GM19468 (cell line): ENCODE measurements around the gene MFSD2B.
"Not testable (repeated sequence)": the region's sequence is repeated elsewhere in the genome, so short reads cannot be mapped to it uniquely, and the experiment has no call there.

Experiments
- ATAC-seq: cut with Tn5 transposase; IDR thresholded peaks from one replicate; pipeline ENCODE4 v1.9.1; 2021; ENCODE audit warnings: mild to moderate bottlenecking, moderate library complexity, moderate number of reproducible peaks; ENCODE audit not compliant: unreplicated experiment; ENCODE audit errors: extremely low read depth

MFSD2B gene

DNA sequence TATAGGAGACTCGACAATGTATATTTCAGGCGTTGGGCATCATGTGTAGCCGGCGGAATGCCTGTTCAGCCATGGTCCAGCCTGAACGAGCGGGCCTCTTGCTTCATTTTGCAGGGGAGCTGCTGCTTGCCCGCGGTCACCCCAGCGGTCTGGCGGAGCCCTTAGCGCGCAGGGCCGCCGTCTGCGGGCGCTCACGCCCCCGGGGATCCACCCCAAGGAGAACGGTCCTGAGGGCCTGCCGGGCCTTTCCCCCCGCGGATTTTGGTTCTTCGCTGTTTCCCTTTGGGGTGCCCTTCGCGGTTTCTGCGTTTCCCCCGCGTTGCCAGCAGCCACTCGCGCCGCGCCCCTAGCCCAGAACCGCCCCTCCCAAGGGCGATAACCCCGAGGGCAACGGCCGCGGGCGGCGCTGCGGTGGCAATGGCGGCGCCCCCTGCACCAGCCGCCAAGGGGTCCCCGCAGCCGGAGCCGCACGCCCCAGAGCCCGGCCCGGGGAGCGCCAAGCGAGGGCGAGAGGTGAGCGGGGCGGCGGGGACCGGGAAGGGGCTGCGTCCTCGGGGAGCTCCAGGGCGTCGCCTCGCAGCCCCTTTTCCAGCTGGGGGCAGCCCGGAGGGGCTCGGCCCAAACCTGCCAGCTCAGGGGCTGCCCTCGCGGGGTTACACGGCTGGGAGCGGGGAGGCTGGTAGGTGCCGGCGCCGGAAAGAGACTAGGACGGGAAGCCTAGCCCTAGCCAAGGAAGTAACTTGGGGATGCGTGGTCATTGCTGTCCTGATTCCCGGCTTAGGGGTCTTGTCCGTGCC, at the start of gene MFSD2B:
Gene MFSD2B (plus strand): TSS at position 406 of the 797 bp plus-strand sequence. CDS start 12 bp downstream, at position 418.
- no peak for ATAC-seq

DNA sequence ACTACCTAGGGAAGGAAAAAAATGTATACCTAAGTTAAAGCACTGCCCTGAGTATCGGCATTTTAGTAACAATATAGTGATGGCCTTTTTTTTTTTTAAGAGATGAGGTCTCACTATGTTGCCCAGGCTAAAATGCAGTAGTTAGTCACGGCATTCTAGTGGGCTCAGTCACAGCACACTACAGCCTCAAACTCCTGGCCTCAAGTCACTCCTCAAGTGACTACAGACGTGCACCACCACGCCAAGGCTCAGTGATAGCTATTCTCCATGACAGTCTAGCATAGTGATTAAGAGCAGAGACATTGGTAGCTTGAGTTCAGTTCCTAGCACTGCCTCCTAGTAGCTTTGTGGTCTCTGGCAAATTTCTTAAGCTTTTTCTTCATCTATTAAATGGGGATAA, 42.0 kb upstream of the MFSD2B start:
- no peak for ATAC-seq

GRCh38 chr2:23976883-23977282, 33.0 kb upstream of the MFSD2B start:
- no peak for ATAC-seq

DNA sequence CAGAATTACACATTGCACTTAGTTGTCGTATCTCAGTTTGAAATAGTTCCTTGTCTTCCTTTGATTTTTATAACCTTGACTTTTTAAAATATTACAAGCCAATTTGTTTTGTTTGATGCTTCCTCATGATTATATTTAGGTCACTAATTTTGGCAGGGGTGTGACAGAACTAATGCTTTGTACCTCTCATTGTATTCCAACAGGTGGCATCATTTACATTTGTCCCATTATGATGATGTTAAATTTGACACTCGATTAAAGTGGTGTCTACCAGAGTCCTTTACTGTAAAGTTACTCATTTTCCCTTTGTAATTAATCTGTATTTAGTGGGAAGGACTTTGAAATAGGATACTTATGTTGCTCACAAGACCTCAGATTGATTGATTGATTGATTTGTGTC, 21.5 kb upstream of the MFSD2B start:
- ATAC-seq, result no peak

- no peak for ATAC-seq
Measured at GRCh38 chr2:23992931-23993330, 17.0 kb upstream of the MFSD2B start.

DNA sequence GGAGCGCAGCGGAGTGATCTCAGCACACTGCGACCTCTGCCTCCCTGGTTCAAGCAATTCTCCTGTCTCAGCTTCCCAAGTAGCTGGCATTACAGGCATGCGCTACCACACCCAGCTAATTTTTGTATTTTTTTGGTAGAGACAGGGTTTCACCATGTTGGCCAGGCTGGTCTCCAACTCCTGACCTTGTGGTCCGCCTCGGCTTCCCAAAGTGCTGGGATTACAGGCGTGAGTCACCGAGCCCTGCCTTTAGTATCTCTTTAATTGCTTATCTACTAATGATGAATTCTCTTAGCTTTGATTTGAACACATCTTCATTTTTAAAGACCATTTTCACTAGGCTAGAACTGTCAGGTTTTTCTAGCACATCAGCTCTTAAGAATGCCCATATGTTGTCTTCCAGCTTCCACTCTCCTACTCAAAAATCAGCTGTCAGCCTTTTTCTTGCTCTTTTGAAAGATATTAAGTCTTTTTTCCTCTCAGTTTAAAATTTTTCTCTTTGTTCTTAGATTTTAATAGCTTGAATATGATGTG, 16.1 kb upstream of the MFSD2B start:
- ATAC-seq, result no peak

DNA sequence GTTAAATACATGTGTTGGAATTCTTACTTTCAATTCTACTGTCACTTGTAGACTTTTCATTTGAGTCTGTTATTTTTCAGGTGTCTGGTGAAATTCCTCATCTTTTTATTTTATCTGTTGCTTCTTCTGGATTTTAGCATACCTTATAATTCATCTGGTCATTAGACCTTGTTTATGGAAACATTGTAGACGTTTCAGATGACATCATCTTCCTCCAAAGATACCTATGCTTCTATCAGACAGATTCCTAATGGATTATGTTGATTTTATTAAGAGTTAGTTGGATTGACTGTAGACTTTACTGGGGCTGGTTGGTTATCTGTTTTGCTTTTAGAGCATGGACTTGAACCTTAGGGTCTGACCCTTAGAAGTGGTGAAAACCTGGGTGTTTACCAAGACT, 15.3 kb upstream of the MFSD2B start:
- no peak for ATAC-seq

- no peak for ATAC-seq
Measured at GRCh38 chr2:24007693-24008092, 2.2 kb upstream of the MFSD2B start.

DNA sequence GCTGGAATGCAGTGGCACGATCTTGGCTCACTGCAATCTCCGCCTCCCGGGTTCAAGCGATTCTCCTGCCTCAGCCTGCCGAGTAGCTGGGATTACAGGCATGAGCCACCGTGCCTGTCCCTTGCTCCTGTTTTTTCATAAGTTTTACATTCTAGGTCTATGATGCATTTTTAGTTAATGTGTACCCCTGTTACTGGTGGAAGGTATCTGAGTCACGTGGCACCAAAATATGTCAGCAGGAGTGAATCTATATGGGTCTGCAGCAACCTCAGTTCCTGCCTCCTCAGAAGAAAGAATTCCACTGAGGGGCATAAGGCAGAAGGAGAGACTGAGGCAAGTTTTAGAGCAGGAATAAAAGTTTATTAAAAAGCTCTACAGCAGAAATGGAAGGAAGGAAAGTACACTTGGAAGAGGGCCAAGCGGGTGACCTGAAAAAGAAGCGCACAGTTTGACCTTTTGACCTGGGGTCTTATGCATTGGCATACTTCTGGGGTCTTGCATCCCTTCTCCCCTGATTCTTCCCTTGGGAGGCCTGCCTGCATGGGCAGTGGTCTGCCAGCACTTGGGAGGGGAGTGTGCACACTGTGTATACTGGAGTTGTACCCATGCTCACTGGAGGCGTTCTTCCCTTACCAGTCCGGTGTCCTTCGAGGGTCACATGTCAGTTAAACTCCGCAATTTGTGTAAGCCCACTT, 1.1 kb upstream of the MFSD2B start:
- ATAC-seq, result no peak

DNA sequence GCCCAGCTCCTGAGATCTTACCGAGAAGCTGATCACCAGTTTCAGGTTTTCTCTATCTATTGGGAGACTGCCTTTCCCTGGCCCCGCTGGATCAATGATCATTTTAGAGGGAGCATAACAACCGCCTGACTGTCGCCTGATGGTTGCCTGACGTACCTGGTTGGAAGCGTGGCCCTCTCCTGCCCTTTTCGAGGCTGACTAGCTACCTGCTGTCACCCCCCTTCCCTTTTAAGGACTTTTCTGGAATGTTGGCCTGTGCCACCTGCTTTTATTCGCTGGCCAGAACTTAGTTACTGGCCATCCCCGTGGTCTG, 562 bp upstream of the MFSD2B start:
- ATAC-seq, result no peak

DNA sequence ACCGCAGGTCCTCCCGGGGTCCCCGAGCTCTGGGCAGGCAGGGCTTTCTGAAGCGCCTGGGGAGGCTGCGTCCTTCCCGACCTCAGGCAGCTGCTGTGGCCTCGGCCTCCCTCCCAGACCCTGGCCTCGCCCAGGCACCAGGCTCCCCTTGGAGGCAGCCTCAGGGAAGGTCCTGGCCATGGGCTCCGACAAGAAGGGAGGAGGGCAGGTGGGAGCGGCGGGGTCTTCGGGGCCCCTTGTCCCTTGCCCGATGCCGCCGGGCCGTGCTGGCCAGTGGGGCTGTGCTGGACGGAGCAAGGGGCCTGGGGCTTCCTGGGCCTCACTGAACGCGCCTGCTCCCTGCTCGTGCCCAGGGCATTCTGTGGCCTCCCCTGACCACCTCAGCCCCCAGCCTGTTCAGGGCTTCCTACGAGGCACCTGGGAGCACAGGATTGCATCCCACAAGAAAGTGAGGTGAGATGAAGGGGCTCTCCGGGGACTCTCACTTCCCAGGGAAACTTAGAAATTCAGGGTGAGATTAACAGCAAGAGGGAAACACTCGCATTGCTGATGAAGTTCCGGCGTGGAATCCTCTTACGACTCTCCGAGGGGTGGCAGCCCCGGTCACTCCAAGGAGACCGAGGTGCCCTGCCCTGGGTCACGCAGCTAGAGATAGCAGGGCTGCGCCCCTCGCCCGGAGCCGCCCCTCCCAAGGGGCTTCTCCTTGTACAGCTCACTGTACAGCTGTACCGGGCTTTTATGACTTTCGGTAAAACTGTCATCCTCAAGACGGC, 778 bp downstream of the MFSD2B start:
- ATAC-seq, result no peak

- no peak for ATAC-seq
Measured at GRCh38 chr2:24011250-24012104, 1.6 kb downstream of the MFSD2B start.

GRCh38 chr2:24012521-24013188, 2.8 kb downstream of the MFSD2B start:
- no peak for ATAC-seq

DNA sequence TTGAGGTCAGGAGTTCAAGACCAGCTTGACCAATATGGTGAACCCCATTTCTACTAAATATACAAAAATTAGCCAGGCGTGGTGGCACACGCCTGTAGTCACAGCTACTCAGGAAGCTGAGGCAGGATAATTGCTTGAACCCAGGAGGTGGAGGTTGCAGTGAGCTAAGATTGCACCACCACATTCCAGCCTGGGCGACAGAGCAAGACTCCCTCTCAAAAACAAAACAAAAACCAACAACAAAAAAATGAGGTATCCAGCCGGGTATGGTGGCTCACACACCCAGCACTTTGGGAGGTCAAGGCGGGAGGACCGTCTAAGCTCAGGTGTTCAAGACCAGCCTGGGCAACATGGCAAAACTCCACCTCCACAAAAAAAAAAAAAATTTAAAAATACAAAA, 5.0 kb downstream of the MFSD2B start:
- ATAC-seq, result not testable (repeated sequence)

GRCh38 chr2:24015562-24016375, 5.9 kb downstream of the MFSD2B start:
- ATAC-seq, result no peak

GRCh38 chr2:24016376-24016761, 6.5 kb downstream of the MFSD2B start:
- no peak for ATAC-seq

DNA sequence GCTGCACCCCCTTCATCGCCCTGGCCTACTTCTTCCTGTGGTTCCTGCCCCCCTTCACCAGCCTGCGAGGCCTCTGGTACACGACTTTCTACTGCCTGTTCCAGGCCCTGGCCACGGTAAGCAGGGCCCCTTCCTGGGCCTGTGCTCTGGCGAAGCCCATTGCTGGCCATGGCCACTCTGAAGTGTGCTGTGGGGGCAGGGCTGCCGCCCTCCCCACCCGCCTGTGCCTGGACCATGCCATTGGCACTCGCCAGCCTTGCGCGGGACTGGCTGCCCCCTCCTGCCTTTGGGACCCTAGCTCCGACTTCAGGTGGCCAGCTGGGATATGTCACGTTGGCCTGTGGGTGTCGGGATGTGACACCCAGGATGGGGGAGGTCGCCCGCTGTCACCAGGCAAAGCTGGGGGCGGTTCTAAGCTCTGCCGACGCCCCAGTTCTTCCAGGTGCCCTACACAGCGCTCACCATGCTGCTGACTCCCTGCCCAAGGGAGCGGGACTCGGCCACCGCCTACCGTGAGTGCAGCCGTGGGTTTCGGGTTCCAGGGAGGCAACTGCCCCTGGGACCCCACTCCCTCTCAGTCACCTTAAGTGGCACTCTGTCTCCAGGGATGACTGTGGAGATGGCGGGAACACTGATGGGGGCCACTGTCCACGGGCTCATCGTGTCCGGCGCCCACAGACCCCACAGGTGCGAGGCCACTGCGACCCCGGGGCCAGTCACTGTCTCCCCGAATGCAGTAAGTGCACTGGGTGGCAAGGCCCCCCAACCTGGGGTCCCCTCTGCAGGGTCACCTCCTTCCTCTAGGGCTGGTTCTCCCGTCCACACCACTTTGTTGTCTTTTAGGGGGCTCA, 7.2 kb downstream of the MFSD2B start:
- ATAC-seq, result no peak

DNA sequence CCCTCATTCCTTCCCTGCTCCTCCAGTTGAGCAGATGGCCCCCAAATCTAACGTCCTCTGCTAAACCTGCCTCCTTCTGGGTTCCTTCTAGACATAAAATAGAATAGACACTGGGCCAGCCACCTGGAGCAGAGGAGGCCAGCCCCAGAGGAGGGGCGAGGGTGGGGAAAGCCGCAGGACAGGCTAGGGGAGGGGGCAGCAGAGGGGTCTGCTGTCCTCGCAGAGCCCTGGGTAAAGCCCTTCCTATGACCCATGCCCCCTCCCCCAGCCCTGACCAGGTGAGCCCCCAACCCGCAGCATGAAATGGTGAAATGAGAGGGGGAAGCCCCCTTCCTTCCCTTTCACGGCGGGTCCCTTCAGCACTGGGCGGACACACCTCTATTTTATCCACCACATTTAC, 7.8 kb downstream of the MFSD2B start:
- ATAC-seq, result no peak
